OCI-LY7 (cell line): Measurements from ENCODE around the gene KRT35.

Source experiments
- EZH2phosphoT487 ChIP-seq: fragments of 200-600 bp; sonication (generic); IDR thresholded peaks from 2 replicates; pipeline ENCODE4 v1.6.1; 2018; ENCODE audit warnings: low read depth, borderline replicate concordance, mild to moderate bottlenecking, mixed run types, antibody characterized with exemption, low read length, moderate library complexity, mixed read lengths
- TF ChIP-seq, protein P1 (sequence below): fragments of 200-600 bp; sonication (generic); conservative IDR thresholded peaks from 2 replicates; pipeline ENCODE4 v1.5.1; 2014; ENCODE audit warnings: mild to moderate bottlenecking, antibody characterized with exemption, low read length, moderate library complexity, mixed read lengths

DNA sequence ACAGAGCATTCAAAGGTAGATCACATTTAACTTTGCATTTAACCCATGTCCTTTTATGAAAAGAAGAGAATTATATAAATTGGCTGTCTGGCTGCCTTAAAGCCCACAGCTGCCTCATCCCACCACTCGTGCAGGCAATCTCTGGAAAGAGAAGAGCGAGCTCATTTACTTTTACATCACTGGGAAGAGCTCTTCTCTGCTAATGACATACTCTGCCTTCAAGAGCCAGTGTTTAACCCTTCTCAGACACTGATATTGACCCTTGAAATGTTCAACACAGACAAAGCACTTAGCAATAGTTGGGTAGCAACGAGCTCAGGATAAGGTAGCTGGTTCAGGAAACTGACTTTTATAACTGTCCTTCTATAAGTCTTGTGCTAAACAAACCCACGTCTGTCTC is 46.9 kb downstream of the KRT35 start:
- TF ChIP-seq, protein P1, sequence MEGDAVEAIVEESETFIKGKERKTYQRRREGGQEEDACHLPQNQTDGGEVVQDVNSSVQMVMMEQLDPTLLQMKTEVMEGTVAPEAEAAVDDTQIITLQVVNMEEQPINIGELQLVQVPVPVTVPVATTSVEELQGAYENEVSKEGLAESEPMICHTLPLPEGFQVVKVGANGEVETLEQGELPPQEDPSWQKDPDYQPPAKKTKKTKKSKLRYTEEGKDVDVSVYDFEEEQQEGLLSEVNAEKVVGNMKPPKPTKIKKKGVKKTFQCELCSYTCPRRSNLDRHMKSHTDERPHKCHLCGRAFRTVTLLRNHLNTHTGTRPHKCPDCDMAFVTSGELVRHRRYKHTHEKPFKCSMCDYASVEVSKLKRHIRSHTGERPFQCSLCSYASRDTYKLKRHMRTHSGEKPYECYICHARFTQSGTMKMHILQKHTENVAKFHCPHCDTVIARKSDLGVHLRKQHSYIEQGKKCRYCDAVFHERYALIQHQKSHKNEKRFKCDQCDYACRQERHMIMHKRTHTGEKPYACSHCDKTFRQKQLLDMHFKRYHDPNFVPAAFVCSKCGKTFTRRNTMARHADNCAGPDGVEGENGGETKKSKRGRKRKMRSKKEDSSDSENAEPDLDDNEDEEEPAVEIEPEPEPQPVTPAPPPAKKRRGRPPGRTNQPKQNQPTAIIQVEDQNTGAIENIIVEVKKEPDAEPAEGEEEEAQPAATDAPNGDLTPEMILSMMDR, result no peak
- no peak for TF ChIP-seq EZH2phosphoT487
